GM19397 (cell line): Measurements from ENCODE around the gene XG.
"Not testable (repeated sequence)": the region's sequence is repeated elsewhere in the genome, so short reads cannot be mapped to it uniquely, and the experiment has no call there.

Source experiments
- ATAC-seq: cut with Tn5 transposase; IDR thresholded peaks from one replicate; pipeline ENCODE4 v1.9.1; 2021; ENCODE audit warnings: mild to moderate bottlenecking, moderate library complexity; ENCODE audit not compliant: unreplicated experiment

Gene XG

GRCh38 chrX:2812161-2812907 lies 60.5 kb downstream of the XG start:
- ATAC-seq: not testable (repeated sequence)

- no peak for ATAC-seq
These were observed 65.2 kb downstream of the XG start for GRCh38 chrX:2817036-2817435.

GRCh38 chrX:2819345-2820135 lies 67.7 kb downstream of the XG start:
- ATAC-seq: no peak

- no peak for ATAC-seq
These were observed 68.4 kb downstream of the XG start for GRCh38 chrX:2820136-2820771.

GRCh38 chrX:2823795-2824386 lies 72.1 kb downstream of the XG start:
- no peak for ATAC-seq

- ATAC-seq: no peak
These were observed 73.0 kb downstream of the XG start for GRCh38 chrX:2824886-2825285.

- no peak for ATAC-seq
These were observed 76.6 kb downstream of the XG start, which contains the start of gene GYG2 for GRCh38 chrX:2828344-2828958. TSS of gene GYG2 (plus strand) at chrX:2828930. CDS start at chrX:2830189, 1,259 bp downstream.

GRCh38 chrX:2828959-2829411 lies 77.1 kb downstream of the XG start:
- ATAC-seq: no peak

GRCh38 chrX:2829469-2830246 lies 77.8 kb downstream of the XG start:
- ATAC-seq: no peak

GRCh38 chrX:2831471-2832228 lies 79.8 kb downstream of the XG start:
- no peak for ATAC-seq

GRCh38 chrX:2837961-2838360 lies 86.1 kb downstream of the XG start:
- ATAC-seq: no peak

GRCh38 chrX:2840961-2841360 lies 89.1 kb downstream of the XG start:
- ATAC-seq: no peak

- no peak for ATAC-seq
These were observed 89.7 kb downstream of the XG start for GRCh38 chrX:2841537-2841936.

GRCh38 chrX:2846992-2847391 lies 95.2 kb downstream of the XG start:
- ATAC-seq: no peak

- ATAC-seq: no peak
These were observed 97.0 kb downstream of the XG start for GRCh38 chrX:2848871-2849301.

GRCh38 chrX:2854918-2855317 lies 103.1 kb downstream of the XG start:
- ATAC-seq: no peak

GRCh38 chrX:2855761-2856160 lies 103.9 kb downstream of the XG start:
- no peak for ATAC-seq

GRCh38 chrX:2857566-2857965 lies 105.7 kb downstream of the XG start:
- no peak for ATAC-seq

GRCh38 chrX:2859197-2859797 lies 107.5 kb downstream of the XG start:
- no peak for ATAC-seq
